ENCODE data around the gene OR13C8.

OR13C8 gene

GRCh38 chr9:104611213-104611612 lies 42.2 kb downstream of the OR13C8 start:
- no peak for DNase-seq (ENCODE audit: low read depth in 2 of 2)

GRCh38 chr9:104617418-104617817 lies 48.5 kb downstream of the OR13C8 start:
- DNase-seq (ENCODE audit: low read depth in 2 of 2), result no peak

- DNase-seq (ENCODE audit: low read depth in 2 of 2), result no peak
Observed at GRCh38 chr9:104618104-104618503, 49.1 kb downstream of the OR13C8 start, which contains the start of gene OR13C9. Gene OR13C9 (minus strand): TSS chr9:104618204. CDS start chr9:104618204, 0 bp downstream.

Data from stimulated activated CD4-positive, alpha-beta T cell treated with anti-CD3 and anti-CD28 coated beads, Interleukin-1b, Interleukin-23, amount 100 ng/mL, for 4 hours (primary cell).